ENCODE results near the gene PLA2G4B. TPM values are rescaled to one million over a fixed set of nuclear protein-coding genes. Genes with fewer than 3 reads are reported as not detected.

Gene PLA2G4B, protein sequence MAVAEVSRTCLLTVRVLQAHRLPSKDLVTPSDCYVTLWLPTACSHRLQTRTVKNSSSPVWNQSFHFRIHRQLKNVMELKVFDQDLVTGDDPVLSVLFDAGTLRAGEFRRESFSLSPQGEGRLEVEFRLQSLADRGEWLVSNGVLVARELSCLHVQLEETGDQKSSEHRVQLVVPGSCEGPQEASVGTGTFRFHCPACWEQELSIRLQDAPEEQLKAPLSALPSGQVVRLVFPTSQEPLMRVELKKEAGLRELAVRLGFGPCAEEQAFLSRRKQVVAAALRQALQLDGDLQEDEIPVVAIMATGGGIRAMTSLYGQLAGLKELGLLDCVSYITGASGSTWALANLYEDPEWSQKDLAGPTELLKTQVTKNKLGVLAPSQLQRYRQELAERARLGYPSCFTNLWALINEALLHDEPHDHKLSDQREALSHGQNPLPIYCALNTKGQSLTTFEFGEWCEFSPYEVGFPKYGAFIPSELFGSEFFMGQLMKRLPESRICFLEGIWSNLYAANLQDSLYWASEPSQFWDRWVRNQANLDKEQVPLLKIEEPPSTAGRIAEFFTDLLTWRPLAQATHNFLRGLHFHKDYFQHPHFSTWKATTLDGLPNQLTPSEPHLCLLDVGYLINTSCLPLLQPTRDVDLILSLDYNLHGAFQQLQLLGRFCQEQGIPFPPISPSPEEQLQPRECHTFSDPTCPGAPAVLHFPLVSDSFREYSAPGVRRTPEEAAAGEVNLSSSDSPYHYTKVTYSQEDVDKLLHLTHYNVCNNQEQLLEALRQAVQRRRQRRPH
- total RNA-seq: 1.5 and 1.8 TPM in 2 replicates

DNA sequence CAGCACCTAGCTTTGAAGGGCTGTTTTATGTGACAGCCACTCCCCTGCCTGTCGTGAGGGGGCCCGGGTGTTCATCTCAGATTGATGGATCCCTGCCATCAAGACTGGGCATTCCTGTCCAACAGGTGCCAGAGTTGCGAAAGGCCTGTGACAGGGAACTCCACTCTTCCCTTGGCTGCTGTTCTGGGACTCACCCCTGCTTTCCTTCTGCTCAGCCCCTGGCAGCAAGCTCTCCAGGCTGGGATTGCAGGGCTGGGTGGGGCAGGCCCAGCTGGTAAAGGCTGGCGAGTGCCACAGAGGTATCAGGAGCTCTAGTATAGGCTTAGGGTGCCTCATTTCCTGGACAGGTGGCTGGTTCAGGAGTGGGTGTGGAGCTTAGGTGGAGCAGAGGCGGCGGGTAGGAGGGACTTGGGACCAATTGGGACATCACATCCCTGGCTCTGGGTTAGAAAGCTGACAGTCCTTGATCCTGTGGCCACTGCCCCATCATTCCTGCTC is at the start of gene PLA2G4B:
TSS of gene PLA2G4B (plus strand) at position 448 of the 498 bp plus-strand sequence. CDS start 67 bp downstream, outside the sequence.

DNA sequence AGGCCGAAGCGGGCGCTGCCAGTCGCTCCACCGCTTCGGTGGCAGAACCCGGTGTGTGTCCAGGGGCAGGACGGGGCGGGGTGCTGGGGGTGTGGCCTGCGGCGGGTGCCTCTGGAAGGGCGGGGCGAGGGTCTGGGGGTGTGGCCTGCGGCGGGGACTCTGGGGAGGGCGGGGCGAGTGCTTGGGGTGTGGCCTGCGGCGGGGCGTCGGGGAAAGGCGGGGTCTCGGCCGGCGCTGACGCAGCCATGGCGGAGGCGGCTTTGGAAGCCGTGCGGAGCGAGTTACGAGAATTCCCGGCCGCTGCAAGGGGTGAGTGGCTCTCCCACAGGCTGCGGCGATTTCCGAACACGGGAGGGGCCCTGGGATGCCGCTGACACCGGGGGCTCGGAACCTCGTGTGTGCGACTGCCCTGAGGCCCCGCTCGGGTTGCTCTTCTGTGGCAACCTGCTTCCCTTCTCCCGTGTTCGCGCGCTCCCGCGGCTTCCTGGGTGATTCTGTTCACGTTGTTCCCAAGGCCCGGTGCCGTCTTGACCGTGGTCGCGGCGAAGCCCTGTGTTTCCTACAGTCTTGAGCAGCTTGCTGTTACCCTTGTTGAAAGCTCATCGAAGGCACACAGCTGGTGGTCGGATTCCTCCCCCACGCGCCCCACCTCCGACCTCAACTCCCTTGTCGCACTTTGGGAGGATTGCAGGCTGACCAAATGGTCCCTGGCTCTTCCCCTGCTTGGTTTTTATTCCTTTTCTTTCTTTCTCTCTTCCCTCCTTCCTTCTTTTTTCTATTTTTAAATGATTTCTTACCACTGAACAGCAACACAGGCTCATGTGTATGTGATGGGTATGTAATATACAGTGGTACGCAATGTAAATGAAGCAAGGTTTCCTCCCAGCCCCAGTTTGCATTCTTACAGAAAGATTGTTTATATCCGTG is 10.5 kb upstream of the PLA2G4B start, which contains the start of gene JMJD7:
TSS of gene JMJD7 (plus strand) at position 213 of the 927 bp plus-strand sequence. CDS start at position 246, 33 bp downstream.

DNA sequence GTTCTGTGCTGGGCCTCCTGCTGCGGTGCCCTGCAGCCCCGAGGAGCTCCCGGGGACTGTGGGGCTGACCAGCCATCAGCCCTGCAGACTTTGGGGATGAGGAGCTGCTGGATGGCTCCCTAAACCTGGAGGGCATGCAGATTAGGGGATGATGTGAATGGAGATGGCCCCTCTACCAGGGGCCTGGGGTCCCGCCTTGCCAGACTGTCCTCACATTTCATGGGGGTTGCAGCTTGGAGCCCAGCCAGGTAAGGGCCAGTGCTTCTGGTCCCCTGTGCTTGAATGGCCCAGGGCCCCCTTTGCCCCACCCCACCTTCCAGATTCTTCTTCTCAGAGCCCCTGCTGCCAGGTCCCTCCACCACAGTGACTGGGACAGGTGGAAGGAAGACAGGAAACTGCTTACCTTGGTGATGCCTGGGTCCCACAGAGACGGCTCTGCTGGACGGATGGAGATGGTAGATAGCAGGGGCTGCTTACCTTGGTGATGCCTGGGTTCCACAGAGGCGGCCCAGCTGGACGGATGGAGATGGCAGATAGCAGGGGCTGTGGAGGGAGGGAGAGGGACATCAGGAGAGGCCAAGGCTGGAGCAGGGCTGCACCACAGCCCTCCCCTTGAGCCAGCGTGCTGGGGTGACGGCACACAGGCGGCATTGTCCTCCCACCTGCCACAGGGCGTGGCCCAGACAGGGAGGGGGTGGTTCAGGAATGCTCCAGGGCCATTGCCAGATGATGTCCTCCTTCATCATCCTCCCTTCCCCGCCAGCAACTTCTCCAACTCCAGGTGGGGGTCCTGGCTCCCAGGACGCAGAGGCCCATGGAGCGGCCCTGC is 55.0 kb downstream of the PLA2G4B start, which contains the start of gene SPTBN5:
TSS of gene SPTBN5 (minus strand) at position 632 of the 829 bp plus-strand sequence. CDS start at position 76, 556 bp downstream.

Other genes with a start within 250 kb of the PLA2G4B start
- gene MGA, start 178.4 kb upstream of the PLA2G4B start, total RNA-seq: 37.1 and 55.8 TPM in 2 replicates
- gene MAPKBP1, start 64.4 kb upstream of the PLA2G4B start, total RNA-seq: 27.3 and 30.5 TPM in 2 replicates
- 1.8 and 2.3 TPM in 2 replicates for gene JMJD7, start 10.8 kb upstream of the PLA2G4B start, total RNA-seq
- 0.59 and 1.8 TPM in 2 replicates for gene SPTBN5, start 55.2 kb downstream of the PLA2G4B start, total RNA-seq
- 16.3 and 57.8 TPM in 2 replicates for gene EHD4, start 133.7 kb downstream of the PLA2G4B start, total RNA-seq
- gene PLA2G4E, start 182.2 kb downstream of the PLA2G4B start, total RNA-seq: not detected in 2 replicates

All from smooth muscle cell of the umbilical artery (primary cell).